Lung (tissue), 12 donors: Measurements from ENCODE around the gene AUTS2. TPM values are rescaled to one million over a fixed set of nuclear protein-coding genes. Genes with fewer than 3 reads are reported as not detected.

Experiments used
- ATAC-seq: fragments of 200-7000 bp; cut with Tn5 transposase; one replicate; pipeline ENCODE4 v1.9.1; 2020; ENCODE audit warnings: moderate number of reproducible peaks; ENCODE audit not compliant: insufficient read depth, low FRiP score
- DNase-seq, 3 donors: peaks; one replicate each; pipeline ENCODE4 v3.0.0-alpha.2; 2013 to 2017
- H3K27ac ChIP-seq, 2 donors: one replicate each; pipeline ENCODE4 v1.5.1; 2013; ENCODE audit warnings: mild to moderate bottlenecking in 2 of 2, moderate library complexity in 2 of 2, control low read depth in 1 of 2, inconsistent platforms in 1 of 2, low read depth in 1 of 2, low read length in 1 of 2
- H3K27me3 ChIP-seq, 3 donors: one replicate each; pipeline ENCODE4 v1.5.1; 2013; ENCODE audit warnings: low read length in 2 of 3; ENCODE audit not compliant: control insufficient read depth in 3 of 3, insufficient read depth in 3 of 3
- H3K36me3 ChIP-seq, 4 donors: one replicate each; pipeline ENCODE4 v1.5.1; 2013; ENCODE audit warnings: low read length in 4 of 4, mild to moderate bottlenecking in 1 of 4, moderate library complexity in 1 of 4; ENCODE audit not compliant: control insufficient read depth in 4 of 4, insufficient read depth in 4 of 4
- H3K4me1 ChIP-seq, 5 donors: one replicate each; pipeline ENCODE4 v1.5.1; 2013; ENCODE audit warnings: low read length in 5 of 5, mild to moderate bottlenecking in 2 of 5, moderate library complexity in 1 of 5; ENCODE audit not compliant: control insufficient read depth in 5 of 5, insufficient read depth in 5 of 5
- H3K4me3 ChIP-seq: one replicate; pipeline ENCODE4 v1.5.1; 2013; ENCODE audit warnings: mild to moderate bottlenecking, control low read depth, moderate library complexity
- H3K9ac ChIP-seq, 2 donors: one replicate each; pipeline ENCODE4 v1.5.1; 2013; ENCODE audit warnings: low read length in 2 of 2, control low read depth in 1 of 2; ENCODE audit not compliant: insufficient read depth in 1 of 2
- H3K9me3 ChIP-seq, 4 donors: one replicate each; pipeline ENCODE4 v1.5.1; 2013; ENCODE audit warnings: low read length in 3 of 4, mild to moderate bottlenecking in 1 of 4, moderate library complexity in 1 of 4; ENCODE audit not compliant: control insufficient read depth in 4 of 4, insufficient read depth in 3 of 4
- WGBS, 2 donors: extraction: QIAGEN DNeasy Blood & Tissue Kit; methylation state at CpG; one replicate each; pipeline ENCODE4 v1.1.7; 2013; 5-methylcytosine and 5-hydroxymethylcytosine counted together
- polyA plus RNA-seq, 2 donors: library from polyadenylated mRNA; stranded (reverse); fragments of 200-250 nt; gene quantifications; one replicate each; pipeline ENCODE4 v1.2.1, GENCODE V29; 2013
- total RNA-seq, 2 donors: library from RNA; depleted of rRNA in 1 of 2; stranded (reverse); fragments of >200 nt in 1 of 2; gene quantifications; one replicate each; pipeline ENCODE4 v1.2.1, GENCODE V29; 2014 to 2021
- TF ChIP-seq, protein P1 (sequence below): IDR thresholded peaks from 2 replicates; pipeline ENCODE4 v1.5.1; 2012; ENCODE audit warnings: mild to moderate bottlenecking; ENCODE audit errors: control extremely low read depth, extremely low read depth
- donor health status: control.
- donor health status: control.
- donor health status: Bipolar disorder and iron deficiency.
- donor health status: healthy.
- donor health status: DM: yes; HTN: yes; CAD: no.

The AUTS2 gene
- total and polyA plus RNA-seq, 4 donors = 11.8 to 115 (median 40.6) TPM

DNA sequence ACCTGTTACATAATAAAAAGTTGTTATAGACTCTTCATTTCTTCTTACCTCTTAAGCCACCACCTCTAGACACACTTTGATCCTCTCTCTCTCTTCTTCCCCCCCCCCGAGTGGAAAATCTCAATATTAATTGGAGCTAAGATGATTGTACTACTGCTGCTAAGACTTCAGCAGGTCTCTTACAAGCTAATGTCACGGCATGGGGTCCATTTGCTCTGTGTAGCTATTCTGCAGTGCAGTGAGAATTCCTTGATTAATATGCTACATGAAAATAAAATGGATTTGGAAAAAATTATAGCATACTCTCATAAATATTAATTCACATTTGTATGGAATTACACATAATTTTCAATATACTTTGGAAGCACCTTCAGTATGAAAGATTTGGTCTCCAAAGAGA is 297.2 kb downstream of the AUTS2 start:
- no peaks in the 10 kb centered on the region for H3K27me3 ChIP-seq
- ATAC-seq = no peak
- TF ChIP-seq, protein P1, sequence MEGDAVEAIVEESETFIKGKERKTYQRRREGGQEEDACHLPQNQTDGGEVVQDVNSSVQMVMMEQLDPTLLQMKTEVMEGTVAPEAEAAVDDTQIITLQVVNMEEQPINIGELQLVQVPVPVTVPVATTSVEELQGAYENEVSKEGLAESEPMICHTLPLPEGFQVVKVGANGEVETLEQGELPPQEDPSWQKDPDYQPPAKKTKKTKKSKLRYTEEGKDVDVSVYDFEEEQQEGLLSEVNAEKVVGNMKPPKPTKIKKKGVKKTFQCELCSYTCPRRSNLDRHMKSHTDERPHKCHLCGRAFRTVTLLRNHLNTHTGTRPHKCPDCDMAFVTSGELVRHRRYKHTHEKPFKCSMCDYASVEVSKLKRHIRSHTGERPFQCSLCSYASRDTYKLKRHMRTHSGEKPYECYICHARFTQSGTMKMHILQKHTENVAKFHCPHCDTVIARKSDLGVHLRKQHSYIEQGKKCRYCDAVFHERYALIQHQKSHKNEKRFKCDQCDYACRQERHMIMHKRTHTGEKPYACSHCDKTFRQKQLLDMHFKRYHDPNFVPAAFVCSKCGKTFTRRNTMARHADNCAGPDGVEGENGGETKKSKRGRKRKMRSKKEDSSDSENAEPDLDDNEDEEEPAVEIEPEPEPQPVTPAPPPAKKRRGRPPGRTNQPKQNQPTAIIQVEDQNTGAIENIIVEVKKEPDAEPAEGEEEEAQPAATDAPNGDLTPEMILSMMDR = no peak
- no peaks in the 10 kb centered on the region for H3K9me3 ChIP-seq
- no peak for DNase-seq
- H3K27ac ChIP-seq = no peak overlapping the region
- no peaks in the 10 kb centered on the region for H3K36me3 ChIP-seq
- no peak overlapping the region for H3K9ac ChIP-seq
- H3K4me1 ChIP-seq = peaks cover 0 to 2% (median 0%) of the 10 kb centered on the region in 5 donors
- H3K4me3 ChIP-seq = no peak overlapping the region
- 84 to 86% methylated on average over 2 of the region's 2 CpGs for WGBS, 2 donors

DNA sequence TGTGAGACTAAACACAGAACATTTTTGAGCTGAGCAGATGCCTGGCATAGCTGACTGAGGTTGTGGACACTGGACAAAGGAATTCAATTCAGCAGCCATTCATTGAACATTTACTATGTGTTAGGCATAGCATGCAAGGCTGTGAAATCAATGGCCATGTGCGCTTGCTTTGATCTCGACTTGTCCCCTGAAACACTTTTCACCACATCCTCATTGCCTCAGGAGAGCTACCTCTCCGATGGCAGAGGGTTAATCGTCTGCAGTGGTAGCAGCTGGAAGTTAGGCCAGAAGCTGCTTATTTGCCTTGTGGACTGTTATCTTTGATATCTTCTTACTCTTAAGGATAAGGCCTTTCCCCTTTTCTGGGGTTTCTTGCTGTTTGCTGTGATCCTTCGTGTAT is 297.8 kb downstream of the AUTS2 start:
- no peak for ATAC-seq
- 63 to 78% methylated on average over 5 of the region's 5 CpGs for WGBS, 2 donors
- H3K27ac ChIP-seq = no peak overlapping the region
- TF ChIP-seq, protein P1 = no peak
- H3K4me1 ChIP-seq = peaks cover 0 to 2% (median 0%) of the 10 kb centered on the region in 5 donors
- no peaks in the 10 kb centered on the region for H3K9me3 ChIP-seq
- no peaks in the 10 kb centered on the region for H3K27me3 ChIP-seq
- H3K4me3 ChIP-seq = no peak overlapping the region
- H3K9ac ChIP-seq = no peak overlapping the region
- no peak for DNase-seq
- no peaks in the 10 kb centered on the region for H3K36me3 ChIP-seq

DNA sequence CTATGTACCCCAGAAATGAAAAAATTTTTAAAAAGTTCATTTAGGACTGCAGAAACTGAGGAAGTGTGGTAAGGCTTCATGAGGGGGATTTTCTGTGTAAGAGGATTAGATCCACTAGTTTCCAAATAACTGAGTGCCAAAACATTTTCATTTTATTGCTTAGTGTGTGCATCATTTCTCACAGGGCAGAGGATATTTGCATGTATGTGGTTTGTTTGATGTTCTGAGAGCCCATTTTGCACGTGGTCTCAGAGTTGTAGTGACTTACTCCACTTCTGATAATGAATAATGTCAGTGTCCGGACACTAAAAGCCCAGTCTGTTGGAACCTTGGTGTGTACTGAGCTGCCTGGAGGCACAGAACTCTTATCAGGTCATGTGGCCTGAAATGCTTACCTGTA is 299.9 kb downstream of the AUTS2 start:
- no peaks in the 10 kb centered on the region for H3K27me3 ChIP-seq
- no peak overlapping the region for H3K9ac ChIP-seq
- H3K27ac ChIP-seq = no peak overlapping the region
- no peak for ATAC-seq
- TF ChIP-seq, protein P1 = no peak
- no peak for DNase-seq
- H3K4me3 ChIP-seq = no peak overlapping the region
- H3K36me3 ChIP-seq = no peaks in the 10 kb centered on the region
- no peaks in the 10 kb centered on the region for H3K4me1 ChIP-seq
- 66 to 77% methylated on average over 2 of the region's 2 CpGs for WGBS, 2 donors
- H3K9me3 ChIP-seq = no peaks in the 10 kb centered on the region

DNA sequence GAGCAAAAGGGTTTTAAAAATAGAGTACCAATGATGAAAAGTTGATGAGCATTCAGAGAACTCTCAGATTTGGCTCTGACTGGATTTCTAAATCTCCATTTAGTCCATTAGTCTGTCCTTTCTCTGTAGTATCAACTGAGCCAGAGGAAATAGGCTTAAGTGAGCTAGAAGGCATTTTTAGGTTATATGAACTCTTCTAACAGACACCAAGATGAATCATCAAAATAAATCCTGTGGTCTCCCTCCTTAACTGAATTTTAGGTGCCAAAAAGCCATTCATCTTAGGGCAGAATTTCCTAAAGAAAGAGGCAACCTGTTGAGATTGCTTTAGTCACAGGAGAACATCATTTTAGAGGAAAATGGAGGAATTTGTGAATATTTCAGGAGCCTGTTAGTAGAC is 305.1 kb downstream of the AUTS2 start:
- Histone ChIP-seq H3K9me3 (no peaks in the 10 kb centered on the region), H3K4me3 (no peak overlapping the region), H3K9ac (no peak overlapping the region), H3K27me3 (no peaks in the 10 kb centered on the region), H3K27ac (no peak overlapping the region), H3K4me1 (no peaks in the 10 kb centered on the region), H3K36me3 (no peaks in the 10 kb centered on the region)
- TF ChIP-seq, protein P1 = no peak
- DNase-seq (no peak), ATAC-seq (no peak)
